Effector memory CD8-positive, alpha-beta T cell (primary cell): ENCODE data around the gene CD28.
A peak's percentile ranks its signal among the peaks of the same experiment; 100 is the strongest.

Experiments used
- ATAC-seq: fragments of 150-1000 bp; cut with Tn5 transposase; replicated peaks from 2 replicates; pipeline ENCODE4 v1.10.0; 2021; ENCODE audit warnings: mild to moderate bottlenecking, moderate library complexity
- DNase-seq, 3 experiments: peaks; one replicate each; pipeline ENCODE4 v3.0.0; 2021
- H3K27ac Mint-ChIP-seq, 2 donors: one replicate each; pipeline ENCODE4 v1.8.0; 2022; ENCODE audit warnings: mild to moderate bottlenecking in 2 of 2, mixed read lengths in 2 of 2, moderate library complexity in 2 of 2
- H3K27me3 Mint-ChIP-seq, 2 donors: one replicate each; pipeline ENCODE4 v1.8.0; 2022; ENCODE audit warnings: mixed read lengths in 2 of 2
- H3K36me3 Mint-ChIP-seq: one replicate; pipeline ENCODE4 v1.8.0; 2022; ENCODE audit warnings: mild to moderate bottlenecking, moderate library complexity, mixed read lengths; ENCODE audit not compliant: insufficient read depth
- H3K4me1 Mint-ChIP-seq, 2 donors: one replicate each; pipeline ENCODE4 v1.8.0; 2022; ENCODE audit warnings: low read depth in 2 of 2, mixed read lengths in 2 of 2
- H3K4me3 Mint-ChIP-seq, 2 donors: one replicate each; pipeline ENCODE4 v1.8.0; 2022; ENCODE audit warnings: mild to moderate bottlenecking in 2 of 2, mixed read lengths in 2 of 2, moderate library complexity in 2 of 2
- H3K9me3 Mint-ChIP-seq, 2 donors: one replicate each; pipeline ENCODE4 v1.8.0; 2022; ENCODE audit warnings: mixed read lengths in 2 of 2
- total RNA-seq, 9 experiments: gene quantifications; one replicate each; lab custom pipeline; 2026; lab: John Stamatoyannopoulos, UW

The CD28 gene
- 176 to 359 (median 241) reads per million in 9 experiments for total RNA-seq

- H3K27ac Mint-ChIP-seq: peak within 1 kb of the TSS; percentile 98 to 99
- H3K27me3 Mint-ChIP-seq: no peaks in the 10 kb centered on the region
- DNase-seq: peak; percentile 82 to 87 (median 86)
- peak; percentile 91 for ATAC-seq
- H3K36me3 Mint-ChIP-seq: peaks cover 46% of the 10 kb centered on the region
- H3K4me3 Mint-ChIP-seq: peak within 1 kb of the TSS; percentile 87 to 90
- peaks cover 40 to 58% of the 10 kb centered on the region in 2 donors for H3K4me1 Mint-ChIP-seq
- peaks cover 0 to 7% of the 10 kb centered on the region in 2 donors for H3K9me3 Mint-ChIP-seq
Observed at GRCh38 chr2:203706403-203706802, at the start of gene CD28. TSS of gene CD28 (plus strand) at chr2:203706639. CDS start at chr2:203706697, 58 bp downstream.

GRCh38 chr2:203659331-203660049, 46.9 kb upstream of the CD28 start:
- Mint-ChIP-seq H3K27ac (no peak overlapping the region), H3K4me3 (no peak overlapping the region), H3K27me3 (no peaks in the 10 kb centered on the region), H3K9me3 (no peaks in the 10 kb centered on the region), H3K36me3 (peaks cover 3% of the 10 kb centered on the region), H3K4me1 (peaks cover 3 to 4% of the 10 kb centered on the region in 2 donors)
- DNase-seq (no peak), ATAC-seq (no peak)

- Mint-ChIP-seq H3K27ac (no peak overlapping the region), H3K36me3 (peaks cover 3% of the 10 kb centered on the region), H3K9me3 (no peaks in the 10 kb centered on the region), H3K27me3 (no peaks in the 10 kb centered on the region), H3K4me1 (no peaks in the 10 kb centered on the region), H3K4me3 (no peak overlapping the region)
- no peak for ATAC-seq
- DNase-seq: no peak
Observed at GRCh38 chr2:203660465-203660864, 46.0 kb upstream of the CD28 start.

GRCh38 chr2:203661279-203661908, 45.0 kb upstream of the CD28 start:
- Mint-ChIP-seq H3K4me1 (no peaks in the 10 kb centered on the region), H3K27ac (no peak overlapping the region), H3K4me3 (no peak overlapping the region), H3K27me3 (no peaks in the 10 kb centered on the region), H3K9me3 (no peaks in the 10 kb centered on the region), H3K36me3 (peaks cover 3% of the 10 kb centered on the region)
- no peak for DNase-seq
- no peak for ATAC-seq

- Mint-ChIP-seq H3K9me3 (no peaks in the 10 kb centered on the region), H3K27me3 (no peaks in the 10 kb centered on the region), H3K27ac (no peak overlapping the region), H3K4me3 (no peak overlapping the region), H3K4me1 (no peaks in the 10 kb centered on the region), H3K36me3 (peaks cover 3% of the 10 kb centered on the region)
- no peak for ATAC-seq
- no peak for DNase-seq
Observed at GRCh38 chr2:203662487-203662886, 44.0 kb upstream of the CD28 start.

- ATAC-seq (no peak), DNase-seq (no peak)
- H3K4me1 Mint-ChIP-seq: no peaks in the 10 kb centered on the region
- H3K27ac Mint-ChIP-seq: no peak overlapping the region
- H3K9me3 Mint-ChIP-seq: no peaks in the 10 kb centered on the region
- peaks cover 3% of the 10 kb centered on the region for H3K36me3 Mint-ChIP-seq
- no peaks in the 10 kb centered on the region for H3K27me3 Mint-ChIP-seq
- no peak overlapping the region for H3K4me3 Mint-ChIP-seq
Observed at GRCh38 chr2:203662951-203663350, 43.5 kb upstream of the CD28 start.

- no peaks in the 10 kb centered on the region for H3K9me3 Mint-ChIP-seq
- no peak overlapping the region for H3K4me3 Mint-ChIP-seq
- H3K27me3 Mint-ChIP-seq: no peaks in the 10 kb centered on the region
- DNase-seq (no peak), ATAC-seq (no peak)
- no peaks in the 10 kb centered on the region for H3K4me1 Mint-ChIP-seq
- no peak overlapping the region for H3K27ac Mint-ChIP-seq
- peaks cover 3% of the 10 kb centered on the region for H3K36me3 Mint-ChIP-seq
Observed at GRCh38 chr2:203664029-203664755, 42.2 kb upstream of the CD28 start.

GRCh38 chr2:203667838-203668237, 38.6 kb upstream of the CD28 start:
- no peak for ATAC-seq
- Mint-ChIP-seq H3K9me3 (peaks cover 0 to 5% of the 10 kb centered on the region in 2 donors), H3K27me3 (no peaks in the 10 kb centered on the region)

GRCh38 chr2:203669820-203670219, 36.6 kb upstream of the CD28 start:
- no peak overlapping the region for H3K27ac Mint-ChIP-seq

More at GRCh38 chr2:203667838-203668237, 38.6 kb upstream of the CD28 start:
- Mint-ChIP-seq H3K4me1 (no peaks in the 10 kb centered on the region), H3K27ac (no peak overlapping the region), H3K4me3 (no peak overlapping the region), H3K36me3 (no peaks in the 10 kb centered on the region)
- no peak for DNase-seq

GRCh38 chr2:203670939-203671338, 35.5 kb upstream of the CD28 start:
- Mint-ChIP-seq H3K4me3 (no peak overlapping the region), H3K36me3 (no peaks in the 10 kb centered on the region), H3K27me3 (no peaks in the 10 kb centered on the region), H3K27ac (no peak overlapping the region), H3K9me3 (peaks cover 0 to 5% of the 10 kb centered on the region in 2 donors), H3K4me1 (peaks cover 3 to 5% of the 10 kb centered on the region in 2 donors)
- ATAC-seq (no peak), DNase-seq (no peak)

More at GRCh38 chr2:203669820-203670219, 36.6 kb upstream of the CD28 start:
- Mint-ChIP-seq H3K4me1 (peaks cover 3 to 5% of the 10 kb centered on the region in 2 donors), H3K36me3 (no peaks in the 10 kb centered on the region), H3K4me3 (no peak overlapping the region), H3K27me3 (no peaks in the 10 kb centered on the region), H3K9me3 (peaks cover 0 to 5% of the 10 kb centered on the region in 2 donors)
- ATAC-seq (no peak), DNase-seq (no peak)

GRCh38 chr2:203671876-203672275, 34.6 kb upstream of the CD28 start:
- H3K36me3 Mint-ChIP-seq: no peaks in the 10 kb centered on the region
- H3K27me3 Mint-ChIP-seq: no peaks in the 10 kb centered on the region
- no peak overlapping the region for H3K4me3 Mint-ChIP-seq
- H3K9me3 Mint-ChIP-seq: peaks cover 0 to 5% of the 10 kb centered on the region in 2 donors
- no peak for ATAC-seq
- DNase-seq: no peak
- H3K4me1 Mint-ChIP-seq: peaks cover 3 to 5% of the 10 kb centered on the region in 2 donors
- no peak overlapping the region for H3K27ac Mint-ChIP-seq

- peaks cover 0 to 5% of the 10 kb centered on the region in 2 donors for H3K9me3 Mint-ChIP-seq
- no peak overlapping the region for H3K4me3 Mint-ChIP-seq
- H3K4me1 Mint-ChIP-seq: peaks cover 3 to 5% of the 10 kb centered on the region in 2 donors
- H3K27ac Mint-ChIP-seq: peak overlapping the region; percentile 7 to 11
- no peaks in the 10 kb centered on the region for H3K36me3 Mint-ChIP-seq
- ATAC-seq (no peak), DNase-seq (no peak)
- no peaks in the 10 kb centered on the region for H3K27me3 Mint-ChIP-seq
Observed at GRCh38 chr2:203672856-203673255, 33.6 kb upstream of the CD28 start.

- H3K4me3 Mint-ChIP-seq: no peak overlapping the region
- H3K4me1 Mint-ChIP-seq: peaks cover 3 to 5% of the 10 kb centered on the region in 2 donors
- peaks cover 0 to 5% of the 10 kb centered on the region in 2 donors for H3K9me3 Mint-ChIP-seq
- no peaks in the 10 kb centered on the region for H3K36me3 Mint-ChIP-seq
- H3K27me3 Mint-ChIP-seq: no peaks in the 10 kb centered on the region
- peak overlapping the region in 1 of 2 donors; percentile 11 for H3K27ac Mint-ChIP-seq
- ATAC-seq (peak; percentile 76), DNase-seq (no peak)
Observed at GRCh38 chr2:203673933-203674332, 32.5 kb upstream of the CD28 start.
